ENCODE measurements around the gene TGM2.

The TGM2 gene

GRCh38 chr20:38130687-38131587 is 34.1 kb downstream of the TGM2 start:
- DNase-seq = no peak

- DNase-seq = no peak
These were observed 35.0 kb downstream of the TGM2 start for GRCh38 chr20:38129893-38130609.

GRCh38 chr20:38129248-38129865 is 35.7 kb downstream of the TGM2 start:
- DNase-seq = no peak

- DNase-seq = no peak
These were observed 36.4 kb downstream of the TGM2 start for GRCh38 chr20:38128691-38129090.

GRCh38 chr20:38127920-38128528 is 37.0 kb downstream of the TGM2 start:
- no peak for DNase-seq

GRCh38 chr20:38126932-38127621 is 38.0 kb downstream of the TGM2 start:
- DNase-seq = peak; percentile 63

- no peak for DNase-seq
These were observed 38.7 kb downstream of the TGM2 start for GRCh38 chr20:38126146-38126921.

- peak; percentile 29 for DNase-seq
These were observed 39.7 kb downstream of the TGM2 start for GRCh38 chr20:38125157-38126056.

GRCh38 chr20:38123021-38123587 is 42.0 kb downstream of the TGM2 start:
- DNase-seq = peak; percentile 31

GRCh38 chr20:38121741-38122140 is 43.3 kb downstream of the TGM2 start:
- no peak for DNase-seq

GRCh38 chr20:38120625-38120988 is 44.5 kb downstream of the TGM2 start:
- DNase-seq = no peak

- no peak for DNase-seq
These were observed 45.6 kb downstream of the TGM2 start for GRCh38 chr20:38119446-38119845.

GRCh38 chr20:38117635-38118034 is 47.4 kb downstream of the TGM2 start:
- peak; percentile 67 for DNase-seq

GRCh38 chr20:38117205-38117604 is 47.9 kb downstream of the TGM2 start:
- DNase-seq = no peak

- no peak for DNase-seq
These were observed 48.5 kb downstream of the TGM2 start for GRCh38 chr20:38116409-38117165.

GRCh38 chr20:38115896-38116295 is 49.2 kb downstream of the TGM2 start:
- DNase-seq = no peak

- DNase-seq = no peak
These were observed 49.9 kb downstream of the TGM2 start for GRCh38 chr20:38115205-38115604.

- peak; percentile 54 for DNase-seq
These were observed 50.7 kb downstream of the TGM2 start for GRCh38 chr20:38114353-38114791.

Data from fibroblast of skin of scalp (primary cell).